GOT3 (cell line): Measurements from ENCODE around the gene CASP8AP2.
A peak's percentile ranks its signal among the peaks of the same experiment; 100 is the strongest.
"Not testable (repeated sequence)": the region's sequence is repeated elsewhere in the genome, so short reads cannot be mapped to it uniquely, and the experiment has no call there.

Experiments used
- DNase-seq: peaks from one replicate; lab custom pipeline; 2025; ENCODE audit warnings: mixed read lengths; lab: John Stamatoyannopoulos, UW

The CASP8AP2 gene

DNA sequence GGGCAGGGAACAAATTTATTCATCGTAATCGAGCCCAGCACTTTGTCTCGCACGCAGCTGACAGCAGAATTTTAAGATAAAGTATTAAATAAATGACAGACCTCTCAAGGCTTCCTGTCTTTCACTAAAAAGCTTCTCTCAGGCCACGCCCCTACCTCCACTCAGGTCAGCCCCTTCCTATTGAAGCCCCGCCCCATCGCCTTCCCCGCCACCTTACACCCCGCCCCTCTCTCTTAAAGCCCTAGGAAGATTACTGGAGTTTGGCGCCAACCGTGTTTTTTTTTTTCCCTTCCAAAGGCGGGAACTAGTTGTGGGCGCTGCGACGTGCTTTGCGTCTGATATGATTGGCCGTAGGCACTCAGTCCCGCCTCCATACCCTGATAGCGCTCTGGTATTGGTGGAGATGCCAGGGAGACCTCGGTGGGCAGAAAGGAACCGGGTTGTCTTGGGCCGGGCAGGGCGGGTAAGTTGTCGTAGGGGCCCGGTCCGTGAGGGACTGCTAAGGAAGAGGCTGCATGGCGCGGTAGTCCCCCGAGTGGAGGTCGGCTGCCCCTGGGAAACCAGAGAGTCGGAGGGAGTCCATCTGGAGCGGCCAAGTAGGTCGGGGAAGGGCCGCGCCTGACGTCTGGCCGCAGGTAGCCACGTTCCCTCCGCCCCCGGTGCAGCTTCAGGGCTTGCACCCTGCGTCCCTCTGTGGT, at the start of gene CASP8AP2:
TSS of gene CASP8AP2 (plus strand) at position 409 of the 698 bp plus-strand sequence.
- peak; percentile 85 for DNase-seq

DNA sequence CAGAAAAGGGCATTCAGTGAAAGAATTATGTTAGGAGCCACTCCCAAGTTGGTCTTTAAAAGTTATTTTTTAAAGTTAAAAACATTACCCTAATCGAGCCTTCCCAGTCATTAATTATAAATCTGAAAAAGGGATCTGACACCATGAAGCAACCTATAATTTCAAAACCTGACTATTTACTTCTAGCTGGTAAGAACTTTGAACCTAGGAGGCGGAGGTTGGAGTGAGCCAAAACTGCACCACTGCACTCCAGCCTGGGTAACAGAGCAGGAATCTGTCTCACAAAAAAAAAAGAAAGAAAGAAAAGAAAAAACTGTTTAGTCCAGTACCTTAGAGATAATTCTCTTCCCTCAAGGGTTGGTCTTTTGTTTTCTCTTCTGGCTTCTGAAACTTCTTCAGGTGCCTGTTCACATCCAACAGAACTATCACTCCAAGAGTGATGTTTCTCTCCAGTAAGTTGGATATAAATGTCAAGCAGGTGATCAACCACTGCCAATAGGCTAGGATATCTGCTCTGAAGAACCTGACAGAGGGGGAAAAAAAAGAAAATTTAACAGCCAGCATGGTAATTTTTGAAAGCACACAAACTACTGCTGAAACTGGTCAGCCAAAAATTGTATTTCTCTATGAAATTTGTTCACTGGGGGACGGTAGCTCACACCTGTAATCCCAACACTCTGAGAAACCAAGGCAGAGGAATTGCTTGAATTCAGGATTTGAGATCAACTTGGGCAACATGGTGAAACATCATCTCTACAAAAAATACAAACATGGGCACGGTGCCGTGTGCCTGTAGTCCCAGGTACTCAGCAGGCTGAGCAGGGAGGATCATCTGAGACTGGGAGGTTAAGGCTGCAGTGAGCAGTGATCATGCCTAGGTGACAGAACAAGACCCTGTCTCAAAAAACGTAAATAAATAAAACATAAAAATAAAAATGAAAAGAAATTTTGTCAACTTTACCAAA, 48.3 kb upstream of the CASP8AP2 start:
- DNase-seq, result no peak

DNA sequence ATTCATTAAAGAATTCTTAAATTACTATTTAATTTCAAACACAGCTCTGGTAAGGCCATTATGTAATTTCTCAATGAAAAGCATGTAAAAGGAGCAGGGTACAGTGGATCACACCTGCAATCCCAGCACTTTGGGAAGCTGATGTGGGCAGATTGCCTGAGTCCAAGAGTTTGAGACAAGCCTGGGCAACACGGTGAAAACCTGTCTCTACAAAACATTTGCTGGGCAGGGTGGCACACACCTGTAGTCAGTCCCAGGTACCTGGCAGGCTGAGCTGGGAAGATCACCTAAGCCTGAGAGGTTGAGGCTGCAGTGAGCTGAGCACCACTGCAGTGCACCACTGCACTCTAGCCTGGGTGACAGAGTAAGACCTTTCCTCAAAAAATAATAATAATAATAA, 47.5 kb upstream of the CASP8AP2 start:
- DNase-seq, result no peak

DNA sequence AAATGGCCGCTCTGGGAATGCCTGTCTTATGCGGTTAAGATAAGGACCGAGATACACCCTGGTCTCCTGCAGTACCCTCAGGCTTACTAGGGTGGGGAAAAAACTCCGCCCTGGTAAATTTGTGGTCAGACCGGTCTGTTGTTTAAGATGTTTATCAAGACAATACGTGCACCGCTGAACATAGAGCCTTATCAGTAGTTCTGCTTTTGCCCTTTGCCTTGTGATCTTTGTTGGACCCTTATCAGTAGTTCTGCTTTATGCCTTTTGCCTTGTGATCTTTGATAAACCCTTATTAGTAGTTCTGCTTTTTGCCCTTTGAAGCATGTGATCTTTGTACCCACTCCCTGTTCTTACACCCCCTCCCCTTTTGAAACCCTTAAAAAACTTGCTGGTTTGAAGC, 46.4 kb upstream of the CASP8AP2 start:
- DNase-seq, result not testable (repeated sequence)

DNA sequence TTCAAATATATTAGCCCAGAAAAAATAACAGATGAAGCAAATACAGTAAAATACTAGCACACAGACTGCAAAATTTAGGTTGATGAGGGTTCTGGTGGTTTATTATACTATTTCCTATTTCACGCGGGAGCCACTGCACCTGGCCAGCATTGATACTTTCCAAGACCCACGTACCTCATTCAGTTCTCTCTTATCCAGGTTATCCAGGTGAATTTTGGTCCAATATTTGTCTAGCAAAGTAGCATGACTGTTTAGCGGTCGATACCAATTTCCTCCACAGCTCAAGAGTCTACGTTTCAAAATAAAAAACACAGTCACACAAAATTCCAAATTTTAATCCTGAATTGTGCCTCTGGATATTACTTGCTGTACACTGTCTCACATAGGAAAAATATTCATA, 44.8 kb upstream of the CASP8AP2 start:
- DNase-seq, result no peak

DNA sequence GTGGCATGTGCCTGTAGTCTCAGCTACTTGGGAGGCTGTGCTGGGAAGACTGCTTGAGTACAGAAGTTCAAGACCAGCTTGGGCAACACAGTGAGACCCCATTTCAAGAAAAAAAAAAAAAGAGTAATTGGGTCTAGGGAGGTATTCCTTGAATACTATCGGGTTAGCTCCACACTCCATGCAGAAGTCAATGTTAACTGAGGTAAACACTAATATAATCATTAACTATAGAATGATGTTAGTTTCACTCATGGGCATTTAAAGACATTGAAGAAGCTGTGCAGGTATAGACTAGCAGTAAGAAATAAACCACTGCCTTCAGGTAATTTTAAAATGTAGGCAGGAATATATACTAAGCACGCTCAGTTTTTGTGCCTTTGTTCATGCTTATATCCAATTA, 42.7 kb upstream of the CASP8AP2 start:
- no peak for DNase-seq

DNA sequence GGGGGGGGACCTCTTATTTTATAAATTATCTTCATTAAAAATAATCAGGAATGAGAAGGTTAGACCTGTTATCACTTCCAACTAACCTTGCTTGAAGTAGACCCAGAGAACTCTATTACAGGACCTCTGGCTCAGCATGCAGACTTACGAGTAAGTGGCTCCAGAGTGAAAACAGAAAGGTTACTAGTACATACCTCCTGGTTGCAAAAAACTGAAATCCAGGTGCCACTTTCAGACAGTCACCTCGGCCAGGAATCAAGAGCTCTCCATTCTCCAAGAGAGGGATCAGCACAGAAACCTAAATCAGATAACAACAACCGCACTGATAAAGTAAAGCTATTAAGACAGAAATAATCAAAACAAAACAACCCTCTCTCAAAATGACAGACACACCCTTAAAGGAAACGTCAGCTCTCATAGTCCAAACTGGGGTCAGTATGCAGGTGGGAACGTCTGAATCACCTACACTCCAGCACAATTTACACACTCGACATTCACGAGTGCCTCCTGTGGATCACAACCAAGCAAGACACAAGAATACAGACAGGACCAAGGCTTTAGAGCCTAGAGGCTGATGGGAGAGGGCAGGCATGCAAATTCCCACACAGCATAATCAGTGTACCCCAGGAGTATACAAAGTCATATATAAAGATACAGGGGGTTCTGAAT, 41.9 kb upstream of the CASP8AP2 start:
- DNase-seq, result no peak

DNA sequence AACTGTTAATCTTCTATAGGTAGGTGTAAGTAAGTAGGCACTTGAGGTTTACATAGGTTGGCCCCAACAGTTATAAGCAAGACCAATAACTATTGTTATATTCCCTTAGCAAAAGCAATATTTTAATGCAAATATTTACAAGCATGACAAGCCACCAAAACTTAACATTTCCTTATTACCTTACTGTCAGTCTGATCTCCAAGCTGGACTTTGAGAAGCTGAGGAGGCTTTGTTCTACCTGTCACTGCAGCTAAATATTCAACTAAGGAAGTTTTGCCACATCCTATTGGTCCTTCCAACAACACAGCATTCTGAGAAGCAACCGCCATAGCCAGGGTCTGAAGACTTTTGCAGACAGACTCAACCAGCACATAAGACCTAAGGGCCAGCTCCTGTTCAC, 39.7 kb upstream of the CASP8AP2 start:
- DNase-seq, result no peak

DNA sequence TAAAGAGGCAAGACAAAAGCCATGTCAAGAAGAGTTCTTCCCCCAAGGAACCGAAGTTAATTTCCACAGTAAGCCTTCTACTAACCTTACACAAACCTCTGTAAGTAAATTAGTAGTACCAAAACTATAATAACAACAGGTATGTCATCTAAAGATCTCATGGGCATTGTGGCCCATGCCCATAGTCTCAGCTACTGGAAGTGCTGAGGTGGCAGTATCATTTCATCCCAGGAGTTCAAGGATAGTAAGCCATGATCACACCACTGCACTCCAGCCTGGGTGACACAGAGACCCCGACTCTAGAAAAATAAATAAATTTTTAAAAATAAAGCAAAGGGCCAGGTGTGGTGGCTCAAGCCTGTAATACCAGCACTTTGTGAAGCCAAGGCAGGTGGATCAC, 39.3 kb upstream of the CASP8AP2 start:
- DNase-seq, result no peak

DNA sequence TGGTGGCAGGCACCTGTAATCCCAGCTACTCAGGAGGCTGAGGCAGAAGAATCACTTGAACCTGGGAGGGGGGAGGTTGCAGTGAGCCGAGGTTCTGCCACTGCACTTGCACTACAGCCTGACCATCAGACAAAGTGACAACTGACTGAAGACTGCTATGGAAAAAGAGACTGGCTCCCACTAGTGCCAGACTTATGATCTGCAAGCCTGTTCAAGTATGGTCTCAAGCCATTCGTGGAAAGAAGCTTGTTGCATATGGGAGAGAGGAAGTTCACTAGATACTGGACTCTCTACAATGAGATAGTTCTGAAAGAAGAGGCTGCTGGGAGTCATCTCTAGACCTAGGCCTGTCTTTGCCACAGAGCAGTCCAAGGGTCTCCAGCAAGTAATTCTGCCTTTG, 36.8 kb upstream of the CASP8AP2 start:
- DNase-seq, result no peak

DNA sequence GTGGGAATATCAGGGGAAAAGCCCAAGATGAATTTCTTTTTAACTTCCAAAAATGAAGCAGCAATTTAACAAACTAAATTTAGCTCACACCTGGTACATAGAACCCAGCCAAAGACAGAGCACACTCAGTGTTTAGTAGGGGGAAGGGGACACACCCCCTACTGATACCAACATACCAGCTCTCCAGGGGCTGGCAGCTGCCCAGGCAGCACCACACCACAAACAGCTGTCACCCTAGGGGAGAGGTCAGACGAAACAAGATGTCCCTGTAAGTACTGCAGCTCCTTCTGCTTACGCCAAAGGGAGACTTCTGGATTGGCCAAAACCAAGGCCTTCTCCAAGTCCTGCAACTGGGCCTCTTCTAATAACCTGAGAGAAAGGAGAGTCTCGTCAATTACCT, 36.1 kb upstream of the CASP8AP2 start:
- DNase-seq, result no peak

DNA sequence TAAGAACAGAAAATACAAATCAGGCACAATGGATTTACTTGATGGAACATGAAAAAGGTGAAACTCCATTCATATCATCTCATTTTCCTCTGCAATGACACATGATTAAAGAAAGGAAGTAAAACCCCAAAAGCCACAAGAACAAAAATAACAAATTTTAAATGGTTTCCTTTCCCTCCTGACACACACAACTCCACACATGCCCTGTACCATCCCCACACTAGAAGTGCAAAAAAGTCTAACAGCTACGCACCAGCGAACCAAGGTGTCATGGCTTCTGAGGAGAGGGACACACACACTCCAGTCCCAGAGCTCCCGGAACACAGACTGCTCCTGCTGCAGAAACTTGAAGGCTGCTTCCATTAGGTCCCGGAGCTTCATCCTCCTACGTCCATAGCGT, 35.4 kb upstream of the CASP8AP2 start:
- no peak for DNase-seq

DNA sequence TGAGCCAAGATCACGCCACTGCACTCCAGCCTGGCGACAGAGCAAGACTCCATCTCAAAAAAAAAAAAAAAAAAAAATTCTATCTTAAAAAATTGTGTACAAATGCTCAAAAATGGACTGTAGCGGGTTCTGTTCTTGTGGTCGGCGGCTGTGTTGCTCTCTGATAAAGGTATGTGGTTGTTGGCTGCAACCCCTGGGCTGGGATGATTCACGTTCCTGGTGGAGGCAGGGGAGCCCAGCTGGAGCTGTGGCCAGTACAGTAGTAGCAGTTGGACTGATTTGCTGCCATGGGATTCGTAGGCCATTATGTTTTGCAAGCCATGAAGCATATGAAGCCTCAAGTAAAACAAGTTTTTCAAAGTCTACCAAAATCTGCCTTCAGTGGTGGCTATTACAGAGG, 32.4 kb upstream of the CASP8AP2 start:
- DNase-seq, result no peak

DNA sequence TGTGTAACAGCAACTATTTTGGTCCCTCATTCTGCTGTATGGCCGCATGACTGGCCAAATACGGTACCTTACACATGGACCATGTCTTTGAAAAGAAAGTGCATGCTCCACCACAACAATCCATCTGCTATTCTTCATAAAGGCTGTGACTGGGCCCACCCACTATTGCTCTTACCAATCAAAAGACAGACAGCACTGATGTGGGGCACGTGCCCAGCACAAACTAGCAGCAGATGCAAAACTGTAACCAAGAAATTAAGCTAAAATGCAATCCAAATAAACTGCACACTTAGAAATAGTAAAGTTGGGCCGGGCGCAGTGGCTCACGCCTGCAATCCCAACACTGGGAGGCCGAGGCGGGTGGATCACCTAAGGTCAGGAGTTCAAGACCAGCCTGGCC, 30.6 kb upstream of the CASP8AP2 start:
- no peak for DNase-seq

DNA sequence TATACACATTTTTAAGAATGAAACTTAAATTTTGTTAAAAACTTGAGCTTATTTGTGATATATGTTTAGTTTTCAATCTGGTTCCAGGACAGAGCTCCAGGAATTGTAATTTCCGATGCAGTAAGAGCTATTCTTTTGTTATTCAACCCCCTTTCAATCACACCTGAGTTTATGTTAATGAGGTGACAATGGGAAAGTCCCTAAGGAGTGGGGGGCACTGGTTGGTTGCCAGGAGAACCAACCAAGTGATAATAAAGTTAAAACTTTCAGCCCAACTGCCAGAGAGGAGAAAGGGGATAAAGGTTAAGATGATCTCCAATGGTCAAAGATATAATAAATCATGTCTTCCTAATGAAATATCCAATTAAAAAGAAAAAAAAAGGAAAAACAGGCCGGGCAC, 29.9 kb upstream of the CASP8AP2 start:
- DNase-seq, result no peak

DNA sequence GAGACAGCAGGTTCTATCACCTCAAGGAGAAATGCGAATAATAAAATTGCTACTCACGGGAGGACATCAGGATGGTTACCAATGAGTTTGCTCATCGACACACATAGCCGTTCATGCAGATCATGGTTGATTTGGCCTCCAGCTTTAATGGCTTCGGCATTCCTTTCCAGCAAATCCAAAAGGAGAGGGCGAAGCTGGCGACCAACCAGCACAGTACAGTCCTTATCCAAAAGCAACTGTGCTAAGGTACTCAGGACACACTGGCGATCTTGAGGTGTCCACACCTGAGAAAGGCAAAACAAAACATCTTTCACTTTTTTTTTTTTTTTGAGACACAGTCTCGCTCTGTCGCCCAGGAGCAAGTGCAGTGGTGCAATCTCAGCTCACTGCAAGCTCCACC, 26.4 kb upstream of the CASP8AP2 start:
- DNase-seq, result no peak

DNA sequence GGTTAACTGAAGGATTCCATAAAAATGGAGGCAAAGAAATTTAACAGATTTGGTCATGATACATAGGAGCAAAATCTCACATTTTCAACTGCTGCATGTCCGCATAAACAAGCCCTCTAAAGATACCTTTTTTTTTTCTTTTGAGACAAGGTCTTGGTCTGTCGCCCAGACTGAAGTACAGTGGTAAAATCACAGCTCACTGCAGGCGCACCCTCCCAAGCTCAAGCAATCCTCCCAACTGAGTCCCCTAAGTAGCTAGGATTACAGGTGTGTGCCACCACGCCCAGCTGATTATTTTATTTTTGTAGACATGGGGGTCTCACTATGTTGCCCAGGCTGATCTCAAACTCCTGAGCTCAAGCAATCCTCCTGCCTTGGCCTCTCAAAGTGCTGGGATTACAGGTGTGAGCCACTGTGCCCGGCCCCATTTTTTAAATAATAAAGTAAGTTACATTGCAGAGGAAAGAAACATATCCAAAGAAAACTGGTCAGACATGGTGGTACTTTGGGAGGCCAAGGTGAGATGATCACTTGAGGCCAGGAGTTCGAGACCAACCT, 23.8 kb upstream of the CASP8AP2 start:
- DNase-seq, result no peak

DNA sequence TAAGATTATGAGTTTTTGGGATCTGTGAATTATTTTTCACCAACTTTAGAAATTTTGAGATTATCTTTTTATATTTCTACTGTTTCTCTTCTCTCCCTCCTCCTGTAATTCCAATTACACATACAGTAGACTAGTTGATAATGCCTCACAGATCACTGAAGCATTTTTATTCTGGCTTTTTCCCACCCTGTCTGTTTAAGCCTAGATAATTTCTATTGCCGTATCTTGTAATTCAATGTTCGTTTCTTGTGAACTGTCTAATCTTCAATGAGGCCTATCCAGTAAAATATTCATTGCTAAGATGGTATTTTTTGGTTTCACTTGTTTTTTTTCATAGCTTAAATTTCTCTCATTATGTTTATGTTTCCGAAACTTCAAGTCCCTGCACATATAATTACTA, 22.1 kb upstream of the CASP8AP2 start:
- no peak for DNase-seq

DNA sequence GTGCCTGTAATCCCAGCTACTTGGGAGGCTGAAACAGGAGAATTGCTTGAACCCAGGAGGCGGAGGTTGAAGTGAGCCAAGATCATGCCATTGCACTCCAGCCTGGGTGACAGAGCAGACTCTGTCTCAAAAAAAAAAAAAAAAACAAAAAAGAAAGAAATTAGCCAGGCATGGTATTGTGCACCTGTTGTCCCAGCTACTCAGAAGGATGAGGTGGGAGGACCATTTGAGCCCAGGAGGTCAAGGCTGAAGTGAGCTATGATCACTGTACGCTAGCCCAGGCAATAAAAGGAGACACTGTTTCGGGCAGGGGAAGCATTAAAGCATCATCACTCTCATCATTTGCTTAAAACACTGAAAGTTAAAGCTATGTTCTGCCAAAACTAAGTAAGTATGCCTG, 16.3 kb upstream of the CASP8AP2 start:
- DNase-seq, result not testable (repeated sequence)

DNA sequence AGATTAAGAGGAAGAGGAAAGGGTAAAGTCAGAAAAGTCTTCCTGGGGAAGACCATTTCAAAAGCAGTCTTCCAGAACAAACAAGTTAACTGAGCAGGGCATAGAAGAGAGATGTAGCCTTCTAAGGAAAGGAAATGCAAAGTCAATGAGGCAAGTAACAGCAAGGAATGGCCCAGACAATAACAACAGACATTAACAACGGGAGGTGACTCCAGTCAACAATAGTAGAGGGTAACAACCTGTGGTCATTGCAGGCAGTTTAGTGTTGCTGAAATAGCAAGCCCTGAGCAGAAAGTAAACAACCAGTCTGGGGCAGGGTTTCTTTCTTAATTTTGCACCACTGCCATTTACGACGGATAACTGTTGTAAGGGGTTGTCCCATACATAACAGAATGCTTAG, 12.2 kb upstream of the CASP8AP2 start:
- no peak for DNase-seq

DNA sequence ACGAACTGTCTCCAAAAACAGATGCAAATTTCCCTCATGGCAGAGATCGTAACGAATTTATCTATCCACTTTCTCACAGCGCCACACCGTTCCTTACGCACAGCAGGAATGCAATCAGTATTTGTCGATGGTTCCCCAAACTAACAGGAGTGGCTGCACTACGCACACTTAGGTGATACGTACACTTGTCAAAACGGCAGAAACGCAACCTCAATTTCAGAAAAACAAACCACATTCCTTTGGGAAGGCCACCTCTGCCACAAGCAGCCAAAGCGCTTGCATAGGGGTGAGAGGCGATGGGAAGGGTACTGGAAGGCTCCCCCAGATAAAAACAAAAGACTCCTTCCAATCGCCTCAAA, 10.7 kb upstream of the CASP8AP2 start:
- DNase-seq, result no peak

DNA sequence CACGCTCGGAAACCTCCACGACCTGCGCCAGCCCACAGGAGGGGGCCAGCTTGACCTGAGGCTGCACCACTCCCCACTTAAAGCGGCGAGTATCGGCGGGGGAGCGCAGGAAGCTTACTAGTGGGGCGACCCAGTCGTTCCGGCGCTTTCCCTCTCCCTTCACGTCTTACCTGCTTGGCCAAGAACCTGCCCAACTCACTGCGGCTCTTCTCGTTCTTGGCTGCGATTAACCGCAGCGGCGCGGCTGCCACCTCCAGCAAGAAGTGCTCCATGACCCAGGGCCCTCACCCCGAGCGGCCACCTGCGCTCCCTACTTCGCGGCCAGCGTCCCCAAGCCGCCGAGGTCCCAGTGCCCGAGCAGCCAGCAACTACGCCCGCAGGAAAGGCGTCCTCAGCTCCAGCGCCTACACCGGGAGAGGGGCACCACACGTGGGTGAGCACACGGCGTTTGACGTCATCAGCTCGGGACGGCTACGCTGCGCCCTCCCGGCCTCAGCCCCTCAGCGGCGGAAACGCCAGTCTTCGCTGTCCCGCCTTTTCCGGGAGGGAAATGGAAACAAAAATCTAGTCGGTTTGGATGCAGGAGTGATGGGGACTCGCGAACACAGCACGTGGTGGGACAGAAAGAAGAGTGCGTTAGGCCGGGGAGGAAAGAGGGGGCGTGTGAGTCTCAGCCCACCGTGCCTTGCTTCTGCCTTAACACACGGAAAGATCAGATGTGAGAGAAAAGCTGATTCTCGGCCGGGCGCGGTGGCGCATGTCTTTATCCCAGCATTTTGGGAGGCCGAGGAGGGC, 10.1 kb upstream of the CASP8AP2 start, which contains the start of gene MDN1:
TSS of gene MDN1 (minus strand) at position 459 of the 795 bp plus-strand sequence. CDS start at position 272, 187 bp downstream.
- peak; percentile 62 for DNase-seq
